Lower leg skin (tissue), 3 donors: ENCODE data around the gene ERGIC1.

Experiments used
- POLR2A ChIP-seq, 2 donors: fragments of 450-650 bp; IDR thresholded peaks; one replicate each; pipeline ENCODE4 v1.6.1; 2016 to 2017; ENCODE audit warnings: antibody characterized with exemption in 2 of 2, mild to moderate bottlenecking in 1 of 2, moderate library complexity in 1 of 2
- TF ChIP-seq, protein P1 (sequence below), 3 donors: fragments of 450-650 bp; IDR thresholded peaks; one replicate each; pipeline ENCODE4 v1.5.1; 2016; ENCODE audit warnings: antibody characterized with exemption in 3 of 3, mild to moderate bottlenecking in 3 of 3, moderate library complexity in 2 of 3

DNA sequence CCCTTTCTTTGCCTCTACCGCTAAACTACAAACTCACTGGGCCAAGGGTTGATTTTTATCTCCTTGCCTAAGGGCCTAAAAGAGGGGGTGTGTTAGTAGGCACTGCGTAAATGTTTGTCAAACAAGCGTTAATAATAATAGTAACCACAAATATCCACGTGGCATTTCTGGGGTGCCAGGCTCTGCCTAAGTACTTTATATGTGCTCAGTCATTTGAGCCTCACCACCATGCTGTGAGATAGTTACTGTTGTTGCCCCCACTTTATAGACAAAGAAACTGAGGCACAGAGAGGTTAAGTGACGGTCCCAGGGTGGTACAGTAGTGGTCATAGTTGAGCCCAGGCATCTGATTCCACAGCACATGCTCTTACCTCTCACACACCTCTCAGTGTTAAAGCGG, 52.4 kb downstream of the ERGIC1 start:
- TF ChIP-seq POLR2A (IDR thresholded peaks at IDR 0.05) = no peak
- TF ChIP-seq, protein P1, sequence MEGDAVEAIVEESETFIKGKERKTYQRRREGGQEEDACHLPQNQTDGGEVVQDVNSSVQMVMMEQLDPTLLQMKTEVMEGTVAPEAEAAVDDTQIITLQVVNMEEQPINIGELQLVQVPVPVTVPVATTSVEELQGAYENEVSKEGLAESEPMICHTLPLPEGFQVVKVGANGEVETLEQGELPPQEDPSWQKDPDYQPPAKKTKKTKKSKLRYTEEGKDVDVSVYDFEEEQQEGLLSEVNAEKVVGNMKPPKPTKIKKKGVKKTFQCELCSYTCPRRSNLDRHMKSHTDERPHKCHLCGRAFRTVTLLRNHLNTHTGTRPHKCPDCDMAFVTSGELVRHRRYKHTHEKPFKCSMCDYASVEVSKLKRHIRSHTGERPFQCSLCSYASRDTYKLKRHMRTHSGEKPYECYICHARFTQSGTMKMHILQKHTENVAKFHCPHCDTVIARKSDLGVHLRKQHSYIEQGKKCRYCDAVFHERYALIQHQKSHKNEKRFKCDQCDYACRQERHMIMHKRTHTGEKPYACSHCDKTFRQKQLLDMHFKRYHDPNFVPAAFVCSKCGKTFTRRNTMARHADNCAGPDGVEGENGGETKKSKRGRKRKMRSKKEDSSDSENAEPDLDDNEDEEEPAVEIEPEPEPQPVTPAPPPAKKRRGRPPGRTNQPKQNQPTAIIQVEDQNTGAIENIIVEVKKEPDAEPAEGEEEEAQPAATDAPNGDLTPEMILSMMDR (IDR thresholded peaks at IDR 0.05) = no peak
